AG08396 (cell line): Measurements from ENCODE around the gene PGA3.
"Not testable (repeated sequence)": the region's sequence is repeated elsewhere in the genome, so short reads cannot be mapped to it uniquely, and the experiment has no call there.

Experiments used
- DNase-seq: peaks from one replicate; pipeline ENCODE4 v3.0.0; 2012; ENCODE audit warnings: low spot score, mixed read lengths

Gene PGA3

GRCh38 chr11:61202950-61203746 is at the start of gene PGA3:
Gene PGA3, plus strand, starts transcription at chr11:61203515. Its CDS starts 50 bp downstream, at chr11:61203565.
- not testable (repeated sequence) for DNase-seq

GRCh38 chr11:61153593-61154095 is 49.7 kb upstream of the PGA3 start:
- no peak for DNase-seq

GRCh38 chr11:61154528-61154927 is 48.8 kb upstream of the PGA3 start:
- no peak for DNase-seq

- no peak for DNase-seq
These were observed 48.0 kb upstream of the PGA3 start for GRCh38 chr11:61155312-61155711.

GRCh38 chr11:61155741-61156140 is 47.6 kb upstream of the PGA3 start:
- no peak for DNase-seq

GRCh38 chr11:61157743-61158142 is 45.6 kb upstream of the PGA3 start:
- DNase-seq = no peak

- DNase-seq = peak; percentile 41
These were observed 44.5 kb upstream of the PGA3 start for GRCh38 chr11:61158691-61159381.

GRCh38 chr11:61160487-61161189 is 42.7 kb upstream of the PGA3 start:
- no peak for DNase-seq

GRCh38 chr11:61161190-61162091 is 41.9 kb upstream of the PGA3 start, which contains the start of gene VPS37C:
Gene VPS37C, minus strand, starts transcription at chr11:61161426. Its CDS starts 22,597 bp downstream, at chr11:61138829.
- peak; percentile 99 for DNase-seq

GRCh38 chr11:61162092-61162941 is 41.0 kb upstream of the PGA3 start:
- peak; percentile 42 for DNase-seq

- no peak for DNase-seq
These were observed 40.3 kb upstream of the PGA3 start for GRCh38 chr11:61163021-61163420.

- no peak for DNase-seq
These were observed 39.4 kb upstream of the PGA3 start for GRCh38 chr11:61163714-61164605.

GRCh38 chr11:61164606-61165424 is 38.5 kb upstream of the PGA3 start:
- DNase-seq = no peak

GRCh38 chr11:61165785-61166184 is 37.5 kb upstream of the PGA3 start:
- DNase-seq = not testable (repeated sequence)

- DNase-seq = not testable (repeated sequence)
These were observed 37.0 kb upstream of the PGA3 start for GRCh38 chr11:61166331-61166730.

- no peak for DNase-seq
These were observed 35.1 kb upstream of the PGA3 start for GRCh38 chr11:61168042-61168688.

GRCh38 chr11:61168800-61169199 is 34.5 kb upstream of the PGA3 start:
- no peak for DNase-seq

- no peak for DNase-seq
These were observed 32.7 kb upstream of the PGA3 start for GRCh38 chr11:61170566-61170965.
